ENCODE results near the gene LRP1B.

The LRP1B gene

DNA sequence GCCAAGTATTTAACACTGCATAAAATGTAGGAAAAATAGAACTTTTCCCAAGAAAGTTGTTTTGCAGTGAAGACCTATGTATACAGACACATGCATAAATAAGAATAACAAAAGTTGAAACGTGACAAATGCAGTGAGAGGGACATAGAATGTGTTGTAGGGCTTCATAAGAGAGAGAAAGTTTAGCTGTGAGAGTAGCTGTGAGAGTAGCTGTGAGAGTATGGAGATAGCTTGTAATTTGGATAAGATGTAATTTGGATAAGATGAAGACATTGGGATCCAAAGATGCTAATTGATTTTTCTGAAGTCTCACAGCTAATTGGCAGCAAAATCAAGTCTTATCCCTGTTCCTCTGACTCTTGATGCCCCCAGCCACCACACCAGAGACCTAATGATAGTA lies 170.9 kb downstream of the LRP1B start:
- FAIRE-seq, result no peak
- DNase-seq (ENCODE audit: low spot score), result no peak

- FAIRE-seq (no peak), DNase-seq (ENCODE audit: low spot score) (no peak)
Measured at GRCh38 chr2:141959016-141959415, 171.8 kb downstream of the LRP1B start.

- FAIRE-seq, result no peak
- no peak for DNase-seq (ENCODE audit: low spot score)
Measured at GRCh38 chr2:141957827-141958450, 172.9 kb downstream of the LRP1B start.

DNA sequence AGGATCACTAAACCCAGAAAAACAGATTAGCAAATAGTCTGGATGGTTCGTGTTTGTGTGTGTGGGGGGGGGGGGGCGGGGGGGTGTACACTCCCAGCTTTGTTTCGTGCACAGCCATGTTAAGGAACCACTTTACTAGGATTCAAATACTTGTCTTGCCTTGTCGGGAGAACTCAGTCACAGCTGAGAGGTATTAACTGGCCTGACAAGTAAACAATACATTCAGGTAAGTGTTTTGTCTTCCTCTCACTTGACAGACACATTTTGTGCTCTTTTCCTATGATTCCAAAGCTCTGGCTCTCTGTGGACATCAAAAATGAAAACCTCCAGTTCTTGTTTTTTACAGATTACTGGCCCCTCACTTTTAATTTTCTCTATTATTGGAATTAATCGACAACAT lies 173.5 kb downstream of the LRP1B start:
- no peak for DNase-seq (ENCODE audit: low spot score)
- no peak for FAIRE-seq

- DNase-seq (ENCODE audit: low spot score) (no peak), FAIRE-seq (no peak)
Measured at GRCh38 chr2:141947396-141948114, 183.3 kb downstream of the LRP1B start.

DNA sequence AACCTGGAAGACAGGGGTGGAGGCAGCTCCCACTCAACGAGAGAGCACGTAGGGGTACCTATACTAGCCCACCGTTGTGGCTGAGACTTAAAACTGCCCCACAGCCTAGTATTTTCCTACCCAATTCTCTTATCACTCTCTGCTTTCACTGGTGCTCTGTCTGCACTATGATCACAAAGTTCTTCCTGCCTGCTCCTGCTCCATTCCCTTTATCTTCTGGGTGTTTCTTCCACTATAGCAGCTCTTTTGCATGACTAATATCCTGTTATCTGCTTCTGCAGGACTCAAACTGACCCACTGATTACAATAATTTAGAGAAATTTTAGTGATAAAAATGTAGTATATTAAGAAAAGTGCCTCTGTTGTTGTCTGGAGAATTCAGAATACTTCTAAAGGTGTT lies 184.8 kb downstream of the LRP1B start:
- no peak for DNase-seq (ENCODE audit: low spot score)

DNA sequence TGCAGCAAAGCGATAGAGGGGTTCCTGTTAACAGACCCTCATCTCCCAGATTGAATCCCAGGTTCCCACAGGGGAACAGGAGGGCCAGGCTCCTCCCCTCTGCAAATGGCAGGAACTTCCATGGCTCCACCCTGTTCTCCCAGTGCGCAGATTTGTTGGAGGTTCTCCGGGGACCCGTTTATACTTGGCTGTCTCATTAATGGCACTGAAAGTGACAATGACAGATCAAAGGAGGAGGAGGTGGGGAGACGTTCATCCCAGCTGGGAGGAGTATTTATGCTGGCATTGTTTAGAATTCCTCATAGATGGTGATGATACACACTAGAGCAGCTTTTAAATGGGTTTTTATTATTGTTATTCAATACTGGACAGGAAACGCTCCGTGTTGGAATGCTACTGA lies 186.9 kb downstream of the LRP1B start:
- DNase-seq (ENCODE audit: low spot score) (no peak), FAIRE-seq (no peak)

More for the DNA sequence above, 184.8 kb downstream of the LRP1B start:
- FAIRE-seq, result no peak

DNA sequence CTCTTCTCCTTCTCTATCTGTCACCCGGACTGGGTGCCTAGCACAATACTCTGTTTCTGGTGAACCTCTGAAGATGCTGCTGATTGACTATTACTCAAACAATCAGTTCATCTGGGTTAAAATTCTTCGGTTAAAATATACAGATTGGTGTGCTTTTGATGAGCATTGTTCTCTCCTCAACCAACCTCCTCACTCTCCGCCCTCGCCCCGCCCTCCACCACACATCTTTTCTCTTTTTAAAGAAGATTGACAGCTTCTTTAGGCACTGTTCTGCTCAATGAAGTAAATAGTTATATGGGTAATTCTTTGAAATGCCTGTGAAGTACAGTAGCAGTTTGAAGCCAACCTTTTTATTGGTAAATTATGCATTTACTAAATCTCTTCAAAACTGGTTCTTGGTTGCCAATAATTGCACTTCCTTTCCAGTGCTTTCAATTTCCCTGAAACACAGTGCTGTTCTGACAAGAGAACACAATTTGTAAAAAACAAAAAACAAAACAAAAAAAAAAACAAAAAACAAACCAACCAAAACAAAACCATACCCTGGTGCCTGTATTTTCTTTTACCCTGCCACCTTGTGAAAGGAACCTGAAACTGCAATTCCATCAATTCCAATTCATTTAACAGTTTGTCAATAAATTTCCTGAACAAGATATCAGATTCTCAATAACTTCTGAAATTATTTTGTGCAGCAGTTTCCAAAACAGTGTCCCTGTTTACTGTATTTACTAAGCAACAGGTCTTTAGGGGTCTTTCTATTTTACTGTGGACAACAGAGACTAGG lies 188.6 kb downstream of the LRP1B start:
- FAIRE-seq, result no peak
- no peak for DNase-seq (ENCODE audit: low spot score)

GRCh38 chr2:141941210-141941714 lies 189.6 kb downstream of the LRP1B start:
- DNase-seq (ENCODE audit: low spot score) (no peak), FAIRE-seq (no peak)

GRCh38 chr2:141940709-141941108 lies 190.1 kb downstream of the LRP1B start:
- FAIRE-seq (no peak), DNase-seq (ENCODE audit: low spot score) (no peak)

DNA sequence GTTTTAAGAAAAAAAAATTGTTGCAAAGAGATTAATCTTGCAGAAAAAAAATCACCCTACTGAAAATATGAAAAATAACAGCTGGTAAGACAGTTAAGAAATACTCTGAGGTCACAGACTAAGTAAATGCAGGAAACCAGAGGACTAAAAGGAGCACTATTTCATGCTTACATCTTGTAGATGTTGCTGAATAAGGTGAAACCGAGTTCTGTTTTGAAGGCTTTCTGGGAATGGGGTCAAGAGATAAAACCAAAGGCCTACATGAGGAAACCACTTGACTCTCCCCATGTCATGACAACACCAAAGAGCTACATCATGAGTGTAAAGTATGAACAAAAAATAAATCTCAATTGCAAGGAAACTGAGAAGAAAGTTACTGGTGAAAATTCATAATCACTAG lies 197.6 kb downstream of the LRP1B start:
- no peak for FAIRE-seq
- no peak for DNase-seq (ENCODE audit: low spot score)

GRCh38 chr2:141932261-141932660 lies 198.6 kb downstream of the LRP1B start:
- no peak for DNase-seq (ENCODE audit: low spot score)

GRCh38 chr2:141931797-141932196 lies 199.0 kb downstream of the LRP1B start:
- FAIRE-seq, result no peak

More at GRCh38 chr2:141932261-141932660, 198.6 kb downstream of the LRP1B start:
- no peak for FAIRE-seq

GRCh38 chr2:141930803-141931202 lies 200.0 kb downstream of the LRP1B start:
- DNase-seq (ENCODE audit: low spot score), result no peak
- FAIRE-seq, result no peak

More at GRCh38 chr2:141931797-141932196, 199.0 kb downstream of the LRP1B start:
- no peak for DNase-seq (ENCODE audit: low spot score)

GRCh38 chr2:141929331-141930252 lies 201.2 kb downstream of the LRP1B start:
- FAIRE-seq (no peak), DNase-seq (ENCODE audit: low spot score) (no peak)

DNA sequence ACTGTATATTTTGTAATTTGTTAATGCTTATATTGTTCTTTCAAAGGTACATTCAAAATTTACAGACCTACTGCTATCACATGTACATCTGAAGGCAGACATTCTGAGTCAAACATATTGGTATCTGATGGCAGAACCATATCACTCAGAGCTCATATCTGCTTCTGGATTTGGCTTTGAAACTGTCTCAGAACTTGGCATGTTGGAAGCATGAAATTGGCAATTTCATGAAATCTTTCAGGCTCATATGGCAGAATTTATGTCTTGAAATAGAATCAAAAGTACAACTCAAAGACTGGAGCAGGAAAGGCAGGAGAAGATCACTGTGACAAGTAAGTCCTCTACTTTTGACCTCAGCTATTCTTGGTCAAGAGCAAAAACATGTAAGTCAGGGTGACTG lies 202.3 kb downstream of the LRP1B start:
- DNase-seq (ENCODE audit: low spot score), result no peak
- FAIRE-seq, result no peak

DNA sequence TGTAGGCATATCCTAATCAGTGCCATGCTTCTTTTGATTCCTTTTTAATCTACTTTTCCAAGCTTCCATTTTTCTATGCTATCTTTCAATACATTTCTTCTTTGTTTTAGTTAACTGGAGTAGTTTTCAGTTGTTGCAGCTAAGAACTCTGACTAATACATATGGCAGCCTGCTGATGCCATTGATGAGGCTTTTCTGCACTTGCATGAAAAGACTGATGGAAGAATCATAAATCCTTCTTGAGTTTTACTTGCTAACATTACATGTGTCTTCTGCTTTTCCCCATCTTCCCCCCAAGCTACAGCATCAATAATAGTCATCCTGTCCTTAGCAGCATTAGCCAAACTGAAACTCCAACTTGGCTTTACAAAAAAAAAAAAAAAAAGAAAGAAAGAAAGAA lies 203.3 kb downstream of the LRP1B start:
- FAIRE-seq (no peak), DNase-seq (ENCODE audit: low spot score) (no peak)

DNA sequence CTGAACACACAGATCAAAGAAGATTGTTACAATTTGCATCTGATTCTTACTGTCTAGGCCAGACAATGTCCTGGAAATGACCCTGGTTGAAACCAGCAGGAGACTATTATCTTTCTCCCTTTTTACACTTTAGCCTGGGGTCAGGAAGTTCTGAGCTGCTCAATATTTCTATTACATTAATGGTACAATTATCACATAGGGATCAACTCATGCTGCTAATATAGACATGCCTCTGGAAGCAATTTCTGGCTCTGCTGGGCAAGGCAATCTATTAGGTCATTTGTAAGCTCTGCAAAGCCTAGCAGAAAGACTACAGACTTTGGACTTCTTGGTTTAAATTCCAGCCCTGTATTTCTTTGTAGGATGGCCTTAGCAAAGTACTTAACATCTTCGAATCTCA lies 205.3 kb downstream of the LRP1B start:
- no peak for FAIRE-seq

DNA sequence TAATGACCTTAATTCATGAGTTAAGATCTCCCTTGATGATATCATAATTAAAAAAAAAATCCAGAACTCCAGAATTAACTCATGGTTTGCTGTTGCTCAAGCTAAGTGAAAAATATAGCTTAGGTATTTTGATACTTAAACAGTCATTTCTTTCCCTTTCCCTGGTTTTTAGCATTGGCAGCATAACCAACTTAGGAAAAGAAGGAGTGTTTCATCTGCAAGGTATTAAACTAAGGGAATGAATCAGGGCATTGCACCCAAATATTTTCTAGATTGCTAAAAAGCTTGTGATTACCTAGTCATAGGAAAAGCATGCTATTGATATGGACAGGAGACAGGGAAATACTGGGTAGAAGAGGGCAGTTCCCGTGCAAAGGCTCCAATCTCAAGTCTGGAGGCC lies 207.2 kb downstream of the LRP1B start:
- FAIRE-seq (no peak), DNase-seq (ENCODE audit: low spot score) (no peak)

More for the DNA sequence above, 205.3 kb downstream of the LRP1B start:
- DNase-seq (ENCODE audit: low spot score), result no peak

DNA sequence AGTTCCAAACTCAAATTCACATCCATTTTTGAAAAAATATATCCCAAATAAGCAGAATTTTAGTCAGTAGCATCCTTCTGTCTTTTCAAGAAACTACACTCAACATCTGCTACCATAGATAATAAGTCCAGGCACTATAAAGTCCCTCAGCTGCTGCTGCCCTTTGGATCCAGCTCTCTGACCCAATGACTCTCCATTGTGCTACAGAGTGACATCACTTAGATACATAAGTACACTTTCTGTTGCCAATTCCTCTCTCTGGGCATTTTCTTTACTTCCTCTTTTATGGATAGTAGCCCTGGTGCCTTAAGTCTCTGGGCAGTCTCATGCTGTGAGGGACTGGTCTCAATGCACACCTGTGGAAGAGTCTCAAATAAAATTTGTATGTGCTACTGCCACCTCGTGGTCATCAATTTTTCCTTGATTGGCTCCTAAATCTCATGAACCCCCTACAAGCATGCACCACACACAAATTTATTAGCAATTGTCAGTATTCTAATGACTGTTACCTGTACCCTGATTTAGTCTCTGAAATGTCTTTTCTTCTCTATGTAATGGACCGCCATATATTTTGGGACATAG lies 219.2 kb downstream of the LRP1B start:
- DNase-seq (ENCODE audit: low spot score), result no peak
- FAIRE-seq, result no peak

- DNase-seq (ENCODE audit: low spot score) (no peak), FAIRE-seq (no peak)
Measured at GRCh38 chr2:141906678-141907077, 224.1 kb downstream of the LRP1B start.

All from urothelium cell line (cell line).